ENCODE measurements around the gene CDC42EP5.
A peak's percentile ranks its signal among the peaks of the same experiment; 100 is the strongest.
"Not testable (repeated sequence)": the region's sequence is repeated elsewhere in the genome, so short reads cannot be mapped to it uniquely, and the experiment has no call there.

Gene CDC42EP5

DNA sequence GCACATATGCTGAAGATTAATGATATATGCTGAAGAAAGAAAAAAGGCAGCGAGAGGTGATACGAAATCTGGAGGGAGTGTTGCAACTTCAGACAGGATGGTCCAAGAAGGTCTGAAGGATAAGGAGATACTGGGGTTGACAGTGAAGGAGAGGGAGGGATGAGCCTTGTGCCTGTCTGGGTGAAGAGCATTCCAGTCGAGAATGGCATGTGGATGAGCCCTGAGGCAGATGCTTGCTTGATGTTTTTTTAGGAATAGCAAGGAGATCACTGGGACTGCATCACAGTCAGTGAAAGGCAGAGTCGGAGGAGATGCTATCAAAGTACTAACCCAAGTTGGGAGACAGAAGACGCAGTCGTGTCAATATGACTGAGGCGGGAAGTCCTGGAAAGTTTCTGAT, 16.2 kb upstream of the CDC42EP5 start:
- DNase-seq = no peak

DNA sequence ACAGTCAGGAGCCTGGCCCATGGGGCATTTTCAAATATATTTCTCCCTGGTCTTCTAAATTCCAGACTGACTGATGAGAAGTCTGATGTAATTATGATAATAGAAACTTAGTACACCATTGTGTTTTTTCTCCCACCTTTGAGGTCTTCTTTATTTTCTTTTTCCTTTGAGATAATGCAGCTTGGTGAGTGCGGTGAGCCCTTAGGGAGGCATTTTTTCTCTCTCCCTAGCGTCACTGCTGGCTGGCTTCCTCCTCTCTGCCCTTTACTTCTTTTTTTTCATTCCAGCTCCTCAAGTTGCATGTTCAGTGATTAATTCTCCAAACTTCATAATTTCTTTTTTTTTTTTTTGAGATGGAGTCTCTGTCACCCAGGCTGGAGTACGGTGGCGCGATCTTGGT, 12.8 kb upstream of the CDC42EP5 start:
- no peak for DNase-seq

DNA sequence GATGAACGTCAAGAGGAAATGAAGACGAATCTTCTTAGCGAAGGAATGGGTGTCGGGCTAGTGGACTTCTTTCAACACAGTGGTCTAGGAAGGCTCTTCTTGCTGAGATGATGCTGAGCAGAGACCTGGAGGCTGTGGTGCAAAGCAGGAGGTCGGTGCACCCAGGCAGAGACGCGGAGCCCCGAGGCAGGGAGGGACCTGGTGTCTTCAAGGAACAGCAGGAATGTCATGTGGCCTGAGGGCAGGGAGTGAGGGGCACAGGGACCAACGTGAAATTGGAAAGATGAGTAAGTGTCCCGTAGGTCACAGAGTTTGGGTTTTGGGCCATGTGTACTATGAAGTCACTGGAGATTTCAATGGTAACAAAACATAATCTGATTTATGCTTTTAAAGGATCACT, 11.4 kb upstream of the CDC42EP5 start:
- no peak for DNase-seq

DNA sequence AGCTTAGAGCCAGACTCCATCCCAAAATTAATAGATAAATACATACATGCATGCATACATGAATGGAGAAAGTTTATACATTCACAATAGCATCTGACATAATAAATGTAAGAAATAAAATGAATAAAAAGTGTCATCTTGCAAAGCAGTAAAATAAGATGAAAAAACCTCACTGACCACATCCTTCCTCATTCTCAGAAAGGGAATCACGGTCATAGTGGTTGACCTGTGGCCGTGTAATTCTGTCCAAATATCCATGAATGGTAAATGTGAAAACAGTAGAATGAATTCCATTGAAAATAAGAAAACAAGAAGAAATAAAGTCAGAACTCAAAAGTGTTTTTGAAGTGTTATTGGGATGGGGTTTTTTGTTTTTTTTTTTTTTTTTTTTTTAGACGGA, 9.8 kb upstream of the CDC42EP5 start:
- DNase-seq = no peak

DNA sequence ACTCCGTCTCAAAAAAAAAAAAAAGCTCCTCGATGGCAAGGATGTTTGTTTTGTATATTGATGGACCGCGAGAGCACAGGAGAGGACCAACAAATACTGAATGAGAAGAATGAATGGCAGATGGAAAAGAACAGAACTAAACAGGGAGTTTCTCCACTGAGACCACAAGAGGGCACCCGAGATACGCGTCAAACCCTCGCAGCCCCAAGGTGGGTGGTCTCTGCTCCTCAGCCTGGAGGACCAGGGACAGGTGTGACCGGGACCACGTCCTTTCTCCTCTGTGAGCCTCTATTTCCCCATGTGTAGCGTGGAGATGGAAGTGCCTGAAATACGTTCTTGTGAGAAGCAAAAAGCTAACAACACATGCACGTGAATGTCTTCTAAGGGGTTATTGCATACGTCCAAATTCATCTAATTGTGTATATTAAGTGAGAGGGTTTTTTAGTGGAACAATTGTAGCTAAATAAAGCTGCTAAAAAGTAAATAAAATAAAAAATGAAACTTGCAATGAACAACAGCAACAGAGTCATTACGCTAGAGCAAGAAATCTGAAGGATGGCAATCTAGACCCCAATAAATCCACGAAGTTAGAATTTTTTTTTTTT, 8.3 kb upstream of the CDC42EP5 start:
- no peak for DNase-seq

DNA sequence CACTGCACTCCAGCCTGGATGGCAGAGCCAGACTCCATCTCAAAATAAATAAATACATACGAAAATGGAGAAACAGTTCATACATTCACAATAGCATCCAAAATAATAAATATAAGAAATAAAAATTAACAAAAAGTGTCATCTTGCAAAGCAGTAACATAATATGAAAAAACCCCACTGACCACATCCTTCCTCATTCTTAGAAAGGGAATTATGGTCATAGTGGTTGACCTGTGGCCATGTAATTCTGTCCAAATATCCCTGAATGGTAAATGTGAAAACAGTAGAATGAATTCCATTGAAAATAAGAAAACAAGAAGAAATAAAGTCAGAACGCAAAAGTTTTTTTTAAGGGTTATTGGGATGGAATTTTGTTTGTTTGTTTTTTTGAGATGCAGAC, 7.0 kb upstream of the CDC42EP5 start:
- no peak for DNase-seq

DNA sequence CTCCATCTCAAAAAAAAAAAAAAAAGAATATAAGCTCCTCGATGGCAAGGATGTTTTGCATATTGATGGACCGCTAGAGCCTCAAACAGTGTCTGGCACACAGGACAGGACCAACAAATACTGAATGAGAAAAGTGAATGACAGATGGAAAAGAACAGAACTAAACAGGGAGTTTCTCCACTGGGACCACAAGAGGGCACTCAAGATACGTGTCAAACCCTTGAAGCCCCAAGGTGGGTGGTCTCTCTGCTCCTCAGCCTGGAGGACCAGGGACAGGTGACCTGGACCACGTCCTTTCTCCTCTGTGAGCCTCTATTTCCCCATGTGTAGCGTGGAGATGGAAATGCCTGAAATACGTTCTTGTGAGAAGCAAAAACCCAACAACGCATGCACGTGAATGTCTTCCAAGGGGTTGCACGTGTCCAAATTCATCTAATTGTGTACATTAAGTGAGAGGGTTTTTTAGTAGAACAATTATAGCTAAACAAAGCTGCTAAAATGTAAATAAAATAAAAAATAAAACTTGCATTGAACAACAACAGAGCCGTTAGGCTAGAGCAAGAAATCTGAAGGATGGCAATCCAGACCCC, 5.7 kb upstream of the CDC42EP5 start:
- no peak for DNase-seq

DNA sequence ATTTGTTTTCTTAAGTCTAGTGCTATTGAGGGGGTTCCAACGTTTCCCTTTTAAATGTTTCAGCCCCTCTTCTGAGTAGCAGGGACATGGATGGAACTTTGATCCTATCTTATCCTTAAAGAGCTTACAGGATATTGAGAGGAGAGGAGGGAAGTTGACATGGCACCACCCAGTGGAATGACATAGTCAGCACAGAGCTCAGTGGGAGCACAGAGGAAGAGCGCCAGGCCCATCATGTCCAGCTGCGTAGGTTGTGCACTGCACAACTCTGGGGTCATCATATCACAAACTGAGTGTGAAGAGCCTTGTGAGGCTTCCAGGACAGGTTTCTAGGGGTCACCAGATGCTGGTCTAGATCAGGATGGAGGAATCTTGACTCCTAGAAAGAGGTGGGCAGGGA, 4.6 kb upstream of the CDC42EP5 start:
- no peak for DNase-seq

DNA sequence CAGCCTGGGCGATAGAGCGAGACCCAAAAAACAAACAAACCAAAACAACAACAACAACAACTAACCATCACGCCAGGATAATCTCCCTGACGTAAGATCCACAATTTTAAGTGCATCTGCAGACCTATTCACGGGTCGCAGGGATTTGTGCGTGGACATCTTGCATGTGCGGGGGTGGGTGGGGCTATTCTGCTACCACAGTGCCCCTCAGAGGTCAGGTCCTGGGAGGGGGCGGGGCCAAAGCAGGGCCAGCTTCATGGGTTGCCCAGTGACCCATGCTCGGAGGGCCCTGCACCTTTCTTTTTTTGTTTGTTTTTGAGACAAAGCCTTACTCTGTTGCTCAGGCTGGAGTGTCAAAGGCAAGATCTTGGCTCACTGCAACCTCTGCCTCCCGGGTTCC, 2.6 kb upstream of the CDC42EP5 start:
- no peak for DNase-seq

DNA sequence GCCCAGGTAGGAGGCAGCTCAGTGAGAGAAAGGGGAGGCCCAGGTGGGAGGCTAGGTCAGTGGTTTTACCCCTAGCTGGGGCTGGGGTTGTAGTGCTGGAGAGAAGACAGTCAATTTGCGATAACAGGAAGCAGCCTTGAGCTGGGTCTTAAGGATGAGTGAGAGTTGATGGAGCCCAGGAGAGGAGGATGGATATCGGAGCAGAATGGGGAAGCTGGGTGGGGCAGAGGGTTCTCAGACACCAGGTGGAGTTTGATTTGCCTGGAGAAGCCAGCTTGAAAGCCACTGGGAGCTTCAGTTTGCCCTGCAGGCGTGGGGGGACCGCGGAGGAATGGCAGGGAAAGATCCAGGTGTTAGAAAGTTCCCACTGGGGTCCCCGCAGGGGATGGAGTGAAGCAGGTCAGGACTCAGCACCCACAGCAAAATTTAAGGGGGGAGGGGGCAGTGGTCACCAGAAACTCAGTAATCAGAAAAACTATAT, 836 bp upstream of the CDC42EP5 start:
- no peak for DNase-seq

DNA sequence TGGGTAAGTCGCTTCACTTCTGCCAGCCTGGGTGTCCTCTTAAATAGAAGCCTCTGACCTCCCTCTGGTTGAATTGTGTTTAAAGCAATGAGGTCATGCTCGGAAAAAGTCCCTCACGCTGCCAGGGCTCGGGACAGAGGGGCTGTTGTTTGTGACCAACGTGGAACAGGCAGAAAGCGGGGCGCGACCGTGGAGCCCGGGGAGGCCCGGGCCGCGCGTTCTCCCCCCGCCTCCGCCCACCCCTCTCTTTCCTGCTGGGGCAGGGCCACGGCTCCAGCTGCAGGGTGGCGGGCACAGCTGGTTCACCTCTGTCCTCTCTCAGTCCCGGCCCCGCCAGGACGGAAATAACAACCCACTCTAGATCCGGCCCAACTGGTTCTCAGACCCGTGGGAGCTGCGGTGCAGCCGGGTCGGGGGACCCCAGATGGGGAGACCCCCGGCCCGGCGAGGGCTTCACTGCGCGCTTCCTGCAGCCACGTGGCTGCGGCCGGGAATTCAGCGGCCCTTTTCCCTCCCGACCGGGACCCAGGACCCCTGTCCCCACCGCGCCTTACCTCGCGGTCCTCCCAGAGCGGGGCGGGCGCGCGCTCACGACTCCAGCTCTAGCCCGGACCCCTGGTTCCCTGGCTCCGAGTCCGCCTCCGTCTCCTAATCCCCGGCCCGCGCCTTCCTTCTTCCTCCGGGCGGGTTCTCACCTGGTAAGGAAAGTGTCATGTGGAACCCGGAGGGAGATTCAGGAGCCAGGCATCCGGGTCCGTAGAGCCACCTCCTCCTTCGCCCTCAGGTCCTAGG, 1.9 kb downstream of the CDC42EP5 start:
- no peak for DNase-seq

DNA sequence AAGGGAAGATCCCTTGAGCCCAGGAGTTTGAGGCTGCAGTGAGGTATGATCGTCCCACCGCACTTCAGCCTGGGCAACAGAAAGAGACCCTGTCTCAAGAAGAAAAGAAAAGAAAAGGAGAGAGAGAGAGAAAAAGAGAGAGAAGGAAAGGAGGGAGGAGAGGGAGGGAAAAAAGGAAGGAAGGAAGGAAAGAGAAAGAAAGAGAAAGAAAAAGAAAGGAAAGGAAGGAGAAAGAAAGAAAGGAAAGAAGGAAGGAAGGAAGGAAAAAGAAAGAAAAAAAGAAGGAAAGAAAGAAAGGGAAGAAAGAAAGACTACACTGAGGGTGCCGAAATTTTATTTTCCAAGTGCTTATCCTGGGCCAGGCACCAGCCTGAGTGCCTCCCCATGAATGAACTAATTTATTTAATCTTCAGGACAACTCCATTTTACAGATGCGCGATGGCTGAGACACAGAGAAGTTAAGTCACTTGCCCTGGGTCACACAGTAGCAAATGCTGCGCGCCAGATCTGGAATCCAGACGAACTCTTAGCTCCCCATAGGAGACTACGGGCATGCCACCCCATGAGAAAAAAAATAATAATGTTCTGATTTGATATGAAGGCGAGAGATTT, 2.7 kb downstream of the CDC42EP5 start:
- no peak for DNase-seq

DNA sequence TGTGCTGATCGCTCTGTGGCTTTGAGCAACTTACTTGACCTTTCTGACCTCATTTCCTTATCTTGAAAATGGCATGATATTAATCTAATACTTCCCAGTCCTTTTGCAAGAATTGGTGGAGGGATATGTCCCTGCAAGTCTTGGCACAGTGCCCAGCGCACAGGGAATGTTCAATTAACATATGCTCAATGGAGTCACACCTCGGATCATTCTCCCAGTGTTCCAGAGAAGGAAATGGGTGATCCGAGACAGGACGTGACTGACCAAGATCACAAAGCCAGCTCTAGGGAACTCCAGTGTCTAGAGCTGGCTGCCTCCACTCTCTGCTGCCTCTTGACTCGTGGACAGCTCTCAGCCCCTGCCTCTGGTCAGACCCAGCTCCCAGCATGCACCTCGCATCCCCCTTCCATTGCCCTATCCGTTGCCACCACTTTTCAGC, 3.6 kb downstream of the CDC42EP5 start:
- no peak for DNase-seq

DNA sequence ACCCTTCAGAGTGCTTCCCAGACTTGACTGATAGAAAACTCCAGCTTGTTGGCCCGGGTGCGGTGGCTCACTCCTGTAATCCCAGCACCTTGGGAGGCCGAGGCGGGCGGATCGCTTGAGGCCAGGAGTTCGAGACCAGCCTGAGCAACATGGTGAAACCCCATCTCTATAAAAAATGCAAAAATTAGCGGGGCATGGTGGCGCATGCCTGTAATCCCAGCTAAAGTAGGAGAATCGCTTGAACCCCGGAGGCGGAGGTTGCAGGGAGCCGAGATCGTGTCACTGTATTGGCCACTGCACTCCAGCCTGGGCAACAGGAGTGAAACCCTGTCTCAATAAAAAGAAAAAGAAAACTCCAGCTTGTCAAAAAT, 7.0 kb downstream of the CDC42EP5 start:
- DNase-seq = not testable (repeated sequence)

DNA sequence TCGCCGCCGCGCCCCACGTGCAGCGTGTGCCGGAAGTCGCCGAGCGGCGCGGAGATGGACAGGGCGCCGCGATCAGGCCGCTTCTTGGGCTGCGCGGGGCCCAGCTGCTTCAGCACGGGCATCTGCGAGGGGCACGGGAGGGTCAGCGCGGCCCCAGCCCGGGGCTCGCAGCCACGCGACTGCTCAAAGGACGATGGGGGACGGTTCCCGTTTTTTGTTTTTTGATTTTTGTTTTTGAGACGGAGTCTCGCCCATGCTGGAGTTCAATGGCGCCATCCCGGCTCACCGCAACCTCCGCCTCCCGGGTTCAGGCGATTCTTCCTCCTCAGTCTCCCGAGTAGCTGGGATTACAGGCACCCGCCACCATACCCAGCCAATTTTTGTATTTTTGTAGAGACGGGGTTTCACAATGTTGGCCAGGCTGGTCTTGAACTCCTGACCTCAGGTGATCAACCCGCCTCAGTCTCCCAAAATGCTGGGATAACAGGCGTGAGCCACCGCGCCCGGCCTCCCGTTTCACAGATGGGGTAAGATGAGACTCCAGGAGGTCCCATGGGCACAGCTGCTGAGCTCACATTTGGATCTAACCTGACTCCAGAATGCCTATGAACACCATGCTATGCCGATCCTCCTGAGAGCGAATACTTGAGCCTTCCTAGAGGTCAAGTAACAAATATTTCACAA, 7.5 kb downstream of the CDC42EP5 start:
- DNase-seq = no peak

DNA sequence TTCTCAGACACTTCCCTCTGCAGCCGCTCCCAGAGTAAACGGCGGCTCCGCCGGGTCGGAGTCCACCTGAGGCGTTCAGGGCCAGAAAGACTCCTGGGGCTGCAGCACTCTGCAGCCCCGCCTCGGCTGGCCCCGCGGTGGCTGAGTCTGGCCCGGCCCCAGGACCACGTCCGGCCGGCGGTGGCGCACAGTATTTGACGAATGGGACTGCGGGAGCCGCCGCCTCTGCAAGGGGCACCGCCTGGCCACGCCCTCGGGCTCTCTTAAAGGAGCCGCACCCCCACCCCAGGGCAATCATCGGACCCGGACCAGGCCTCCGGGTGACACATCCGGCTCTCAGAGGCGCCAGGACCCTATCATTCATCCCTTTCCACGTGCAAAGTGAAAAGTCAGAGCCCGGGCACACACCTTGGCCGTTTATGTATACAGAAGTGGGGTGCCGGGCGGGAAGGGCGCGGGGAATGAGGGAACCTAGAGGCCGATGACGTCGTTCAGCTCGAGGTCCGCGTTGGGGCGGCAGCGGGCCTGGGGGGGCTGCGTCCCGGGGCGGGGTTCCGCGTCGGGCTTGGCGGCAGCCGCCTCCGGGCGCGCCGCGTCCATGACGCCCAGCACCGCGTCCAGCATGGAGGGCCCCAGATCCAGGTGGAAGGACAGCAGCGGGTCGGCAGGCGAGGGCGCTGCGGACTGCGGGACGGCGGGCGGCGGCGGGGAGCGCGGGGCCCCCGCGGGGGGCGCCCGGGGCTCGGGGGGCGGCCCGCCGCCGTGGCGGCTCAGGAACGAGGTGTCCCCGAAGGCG, 8.3 kb downstream of the CDC42EP5 start:
- DNase-seq = no peak

DNA sequence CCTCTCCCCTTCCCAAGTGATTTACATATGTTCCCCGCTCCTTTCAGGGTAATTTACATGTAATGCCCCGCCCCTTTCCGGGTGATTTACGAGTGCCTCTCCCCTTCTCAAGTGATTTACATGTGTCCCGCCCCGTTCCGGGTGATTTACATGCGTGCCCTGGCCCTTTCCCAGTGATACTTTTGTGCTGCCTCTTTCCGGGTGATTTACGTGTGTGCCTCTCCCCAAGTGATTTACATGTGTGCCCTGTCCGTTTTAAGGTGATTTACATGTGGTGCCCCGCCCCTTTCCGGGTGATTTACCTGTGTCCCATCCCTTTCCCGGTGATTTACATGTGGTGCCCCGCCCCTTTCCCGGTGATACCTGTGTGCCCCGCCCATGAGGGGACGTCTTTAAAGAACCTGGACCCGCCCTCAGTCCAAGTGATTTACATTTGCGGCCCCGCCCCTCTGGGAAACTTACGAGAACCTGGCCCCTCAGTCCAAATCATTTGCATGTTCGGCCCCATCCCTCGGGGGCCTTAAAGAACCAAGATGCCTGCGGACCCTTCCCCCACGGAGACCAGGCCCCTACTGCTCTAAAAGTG, 9.0 kb downstream of the CDC42EP5 start:
- DNase-seq = peak; percentile 48

DNA sequence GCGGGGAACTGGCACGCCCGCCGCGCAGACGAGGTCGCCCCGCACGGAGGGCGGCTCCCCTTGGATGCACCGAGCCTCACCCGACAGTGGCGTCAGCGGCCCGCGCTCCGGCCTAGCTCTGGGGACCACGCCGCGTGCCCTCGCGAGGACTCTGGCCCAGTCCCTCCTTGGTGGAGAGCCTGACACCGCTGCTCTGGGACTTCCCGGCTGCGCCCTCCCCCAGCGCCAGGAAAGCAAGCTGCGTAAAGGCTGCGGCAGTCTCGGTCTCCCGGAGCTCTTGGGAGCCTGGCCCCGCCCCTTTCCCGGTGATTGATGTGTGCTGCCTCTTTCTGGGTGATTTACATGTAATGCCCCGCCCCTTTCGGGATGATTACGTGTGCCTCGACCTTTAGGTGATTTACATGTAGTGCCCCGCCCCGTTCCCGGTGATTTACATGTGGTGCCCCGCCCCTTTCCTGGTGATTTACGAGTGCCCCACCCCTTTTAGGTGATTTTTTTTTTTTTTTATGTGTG, 9.5 kb downstream of the CDC42EP5 start, which contains the start of gene LENG9:
Gene LENG9 (minus strand): TSS at position 248 of the 513 bp plus-strand sequence. CDS start 252 bp downstream, outside the sequence.
- DNase-seq = peak; percentile 40

DNA sequence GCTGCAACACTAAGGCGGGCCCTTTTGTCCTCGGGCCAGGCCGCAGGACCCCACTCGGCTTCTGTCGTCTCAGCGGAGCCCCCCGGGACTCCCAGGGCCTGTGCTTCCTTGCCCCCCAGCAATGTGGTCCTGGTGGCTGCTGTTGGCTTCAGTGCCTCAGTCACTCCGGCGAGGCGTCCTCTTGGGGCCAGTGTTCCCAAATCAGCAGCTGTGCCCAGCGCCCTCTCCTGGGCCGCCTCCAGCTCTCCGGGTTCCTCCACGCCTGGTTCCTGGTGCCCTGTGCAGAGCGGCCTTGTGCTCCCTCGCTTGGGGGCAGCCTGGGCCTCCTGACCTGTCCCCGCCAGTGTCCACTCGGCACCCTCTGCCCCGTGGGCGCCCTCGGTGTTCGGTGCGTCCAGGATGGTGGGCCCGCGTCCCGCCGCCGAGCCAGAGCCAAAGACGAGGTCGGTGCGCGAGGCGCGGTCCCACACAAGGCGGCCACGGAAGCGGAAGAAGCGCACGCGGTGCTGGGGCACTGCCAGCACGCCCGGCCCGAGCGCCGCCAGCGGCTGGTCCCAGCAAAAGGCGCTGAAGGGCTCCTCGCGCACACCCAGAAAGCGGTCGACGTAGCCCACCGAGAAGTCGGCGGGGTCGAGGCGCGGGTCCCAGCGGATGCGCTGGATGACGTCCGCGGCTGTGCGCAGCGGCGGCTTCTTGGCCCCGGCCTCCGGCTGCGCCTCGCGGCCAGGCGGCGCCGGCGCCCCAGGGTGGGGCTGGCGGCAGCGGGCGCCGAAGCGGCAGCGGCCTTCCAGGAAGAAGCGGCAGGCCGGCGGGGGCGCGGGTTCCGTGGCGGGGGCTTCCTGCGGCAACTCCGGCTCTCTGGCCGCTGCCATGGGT, 10.2 kb downstream of the CDC42EP5 start:
- DNase-seq = no peak

DNA sequence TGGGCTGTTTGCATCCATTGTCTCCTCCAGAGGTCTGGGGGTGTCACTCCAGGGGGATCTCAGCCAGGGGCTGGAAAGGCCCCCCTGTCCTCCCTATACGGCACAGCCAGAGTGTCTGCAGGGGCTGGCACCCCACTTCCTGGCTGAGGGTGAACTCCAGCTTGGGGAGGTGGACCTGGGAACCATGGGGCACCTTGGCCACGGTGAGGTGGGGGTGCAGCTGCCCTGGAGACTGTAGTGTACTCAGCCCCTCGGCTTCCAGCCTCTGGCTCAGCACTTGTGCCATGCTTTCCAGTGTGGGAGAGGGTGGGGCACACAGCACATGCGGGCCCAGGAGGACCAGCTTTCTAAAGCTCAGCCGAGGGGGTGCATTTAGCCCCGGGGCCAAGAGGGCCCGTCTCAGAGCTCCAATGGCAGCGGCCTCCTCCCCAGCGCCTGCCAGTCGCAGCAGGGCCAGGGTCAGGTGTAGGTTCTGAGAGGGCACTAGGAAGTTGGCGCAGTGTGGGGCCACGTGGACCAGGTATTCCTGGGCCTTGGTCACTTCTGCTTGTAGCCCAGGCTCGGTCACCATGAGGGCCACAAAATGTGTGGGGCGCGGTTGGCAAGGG, 10.9 kb downstream of the CDC42EP5 start:
- DNase-seq = no peak

Measured in NCI-H2081 treated with DMSO at 0.1 percent for 48 hours (cell line).